T-helper 9 cell (primary cell): Measurements from ENCODE around the gene PRTN3.
"Not testable (repeated sequence)": the region's sequence is repeated elsewhere in the genome, so short reads cannot be mapped to it uniquely, and the experiment has no call there.

ENCODE experiments used
- DNase-seq: peaks from one replicate; pipeline ENCODE4 v3.0.0-alpha.2; 2020

Gene PRTN3

GRCh38 chr19:884420-885211 lies 43.8 kb downstream of the PRTN3 start:
- no peak for DNase-seq

- DNase-seq = no peak
Observed at GRCh38 chr19:885536-886224, 44.9 kb downstream of the PRTN3 start.

- no peak for DNase-seq
Observed at GRCh38 chr19:887072-887471, 46.3 kb downstream of the PRTN3 start.

DNA sequence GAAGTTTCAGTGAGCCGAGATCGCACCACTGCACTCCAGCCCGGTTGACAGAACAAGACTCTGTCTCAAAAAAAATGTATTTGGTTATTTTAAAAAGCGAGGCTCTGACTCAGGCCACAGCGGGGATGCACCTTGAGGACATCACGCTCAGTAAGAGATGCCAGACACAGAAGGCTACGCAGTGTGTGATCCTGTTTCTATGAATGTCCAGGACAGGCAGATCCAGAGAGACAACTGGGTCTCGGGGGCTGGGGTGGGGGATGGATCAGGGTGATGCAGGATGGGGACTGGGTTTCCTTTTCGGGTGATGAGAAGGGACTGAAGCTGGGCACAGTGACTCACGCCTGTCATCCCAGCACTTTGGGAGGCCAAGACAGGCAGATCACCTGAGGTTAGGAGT lies 46.8 kb downstream of the PRTN3 start:
- DNase-seq = no peak

DNA sequence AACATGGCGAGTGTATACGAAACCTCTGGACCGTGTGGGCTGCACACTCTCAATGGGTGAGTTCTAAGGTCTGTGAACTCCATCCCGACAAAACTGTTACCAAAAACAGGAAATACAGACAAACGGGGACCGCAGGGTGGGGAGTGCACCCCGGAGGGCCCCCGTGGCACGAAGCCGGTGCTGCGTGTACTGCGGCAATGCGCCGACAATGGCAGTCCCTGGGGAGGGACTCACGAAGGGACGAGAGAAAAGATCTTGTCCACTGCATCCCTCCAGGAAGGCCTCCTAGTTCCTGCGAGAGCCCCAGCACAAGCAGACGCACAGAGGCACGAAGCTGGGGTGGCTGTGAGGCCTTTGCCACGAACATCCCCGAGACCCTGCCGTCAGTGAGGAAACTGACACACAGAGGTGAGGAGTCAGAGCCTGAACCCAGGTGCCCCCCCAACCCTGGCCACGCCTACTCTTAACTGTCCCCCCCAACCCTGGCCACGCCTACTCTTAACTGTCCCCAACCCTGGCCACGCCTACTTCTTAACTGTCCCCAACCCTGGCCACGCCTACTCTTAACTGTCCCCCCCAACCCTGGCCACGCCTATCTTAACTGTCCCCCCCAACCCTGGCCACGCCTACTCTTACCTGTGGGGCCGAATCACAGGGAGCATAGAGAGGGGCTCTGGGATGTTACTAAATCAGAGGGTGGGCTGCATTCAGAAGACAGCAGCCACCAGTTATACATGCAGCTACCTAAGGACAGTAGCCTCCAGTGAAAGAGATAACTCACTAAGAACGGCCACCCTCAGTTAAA lies 48.0 kb downstream of the PRTN3 start:
- peak; percentile 47 for DNase-seq

DNA sequence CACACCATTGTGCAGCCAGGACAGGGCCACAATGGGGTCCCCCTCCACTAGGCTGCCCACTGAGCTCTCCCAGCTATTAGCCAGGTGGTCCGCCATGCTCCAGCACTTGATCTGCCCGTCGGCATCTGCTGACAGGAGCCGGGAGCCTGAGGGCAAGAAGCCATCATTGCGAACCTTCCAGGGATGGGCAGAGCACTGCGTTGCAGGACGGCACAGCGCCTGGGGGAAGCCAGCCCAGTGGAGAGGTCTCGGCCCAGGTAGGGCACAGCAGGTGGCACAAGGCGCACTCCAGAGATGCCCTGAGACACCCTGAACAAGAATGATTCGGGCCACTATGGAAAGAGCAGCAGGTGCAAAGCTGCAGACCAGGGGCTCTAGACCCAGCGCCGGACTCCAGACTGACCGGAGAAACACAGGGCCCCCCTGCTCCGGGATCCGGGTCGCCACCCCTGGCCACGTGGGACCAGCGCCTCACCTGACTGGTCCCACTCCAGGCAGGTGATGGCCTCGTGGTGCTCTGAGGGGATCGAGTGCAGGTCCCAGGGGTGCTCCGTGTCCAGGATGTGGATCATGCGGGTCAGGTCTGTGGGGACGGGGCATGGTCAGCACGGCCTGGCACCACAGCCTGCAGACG lies 49.0 kb downstream of the PRTN3 start:
- no peak for DNase-seq

- DNase-seq = no peak
Observed at GRCh38 chr19:890831-891230, 50.0 kb downstream of the PRTN3 start.

DNA sequence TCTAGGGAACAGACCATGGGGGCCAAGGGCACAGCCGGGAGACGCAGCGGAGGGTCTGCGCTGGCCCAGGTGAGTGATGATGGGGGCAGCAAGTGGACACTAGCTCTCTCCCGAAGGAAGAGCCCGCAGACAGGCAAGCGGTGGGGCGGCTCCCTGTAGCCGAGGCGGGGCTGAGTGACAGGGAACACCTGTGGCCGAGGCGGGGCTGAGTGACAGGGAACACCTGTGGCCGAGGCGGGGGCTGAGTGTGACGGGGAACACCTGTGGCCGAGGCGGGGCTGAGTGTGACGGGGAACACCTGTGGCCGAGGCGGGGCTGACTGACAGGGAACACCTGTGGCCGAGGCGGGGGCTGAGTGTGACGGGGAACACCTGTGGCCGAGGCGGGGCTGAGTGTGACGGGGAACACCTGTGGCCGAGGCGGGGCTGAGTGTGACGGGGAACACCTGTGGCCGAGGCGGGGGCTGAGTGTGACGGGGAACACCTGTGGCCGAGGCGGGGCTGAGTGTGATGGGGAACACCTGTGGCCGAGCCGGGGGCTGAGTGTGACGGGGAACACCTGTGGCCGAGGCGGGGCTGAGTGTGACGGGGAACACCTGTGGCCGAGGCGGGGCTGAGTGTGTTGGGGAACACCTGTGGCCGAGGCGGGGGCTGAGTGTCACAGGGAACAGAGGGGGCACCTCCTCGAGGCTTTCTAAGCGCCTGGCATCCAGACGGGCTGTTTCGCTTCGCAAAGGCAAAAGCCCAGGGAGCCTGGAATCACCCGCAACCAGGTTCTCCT lies 50.8 kb downstream of the PRTN3 start:
- not testable (repeated sequence) for DNase-seq

DNA sequence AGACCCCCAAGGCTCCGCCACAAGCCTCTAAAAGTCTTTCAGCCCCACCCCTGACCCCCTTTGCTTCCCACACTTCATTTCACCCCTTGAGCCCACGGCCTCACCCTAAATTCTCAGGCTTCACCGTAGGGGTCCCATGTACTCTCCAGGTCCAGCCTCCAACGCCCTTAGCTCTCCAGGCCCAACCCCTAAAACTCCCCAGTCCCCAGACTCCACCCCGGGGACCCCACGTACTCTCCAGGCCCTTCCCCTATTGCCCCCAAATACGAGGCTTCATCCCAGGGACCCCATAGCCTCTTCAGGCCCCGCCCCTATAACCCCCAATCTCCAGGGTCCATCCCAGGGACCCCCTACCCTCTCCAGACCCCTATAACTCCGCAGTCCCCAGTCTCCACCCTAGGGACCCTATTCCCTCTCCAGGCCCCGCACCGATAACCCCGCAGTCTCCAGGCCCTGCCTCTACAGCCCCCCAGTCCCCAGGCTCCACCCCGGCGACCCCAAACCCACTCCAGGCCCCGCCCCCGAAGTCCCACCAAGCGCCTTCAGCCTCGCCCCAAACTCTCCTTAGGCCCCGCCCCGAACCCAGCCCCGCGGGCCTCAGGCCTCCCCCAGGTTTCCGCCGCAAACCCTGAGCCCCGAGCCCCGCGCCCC lies 51.6 kb downstream of the PRTN3 start:
- DNase-seq = no peak

DNA sequence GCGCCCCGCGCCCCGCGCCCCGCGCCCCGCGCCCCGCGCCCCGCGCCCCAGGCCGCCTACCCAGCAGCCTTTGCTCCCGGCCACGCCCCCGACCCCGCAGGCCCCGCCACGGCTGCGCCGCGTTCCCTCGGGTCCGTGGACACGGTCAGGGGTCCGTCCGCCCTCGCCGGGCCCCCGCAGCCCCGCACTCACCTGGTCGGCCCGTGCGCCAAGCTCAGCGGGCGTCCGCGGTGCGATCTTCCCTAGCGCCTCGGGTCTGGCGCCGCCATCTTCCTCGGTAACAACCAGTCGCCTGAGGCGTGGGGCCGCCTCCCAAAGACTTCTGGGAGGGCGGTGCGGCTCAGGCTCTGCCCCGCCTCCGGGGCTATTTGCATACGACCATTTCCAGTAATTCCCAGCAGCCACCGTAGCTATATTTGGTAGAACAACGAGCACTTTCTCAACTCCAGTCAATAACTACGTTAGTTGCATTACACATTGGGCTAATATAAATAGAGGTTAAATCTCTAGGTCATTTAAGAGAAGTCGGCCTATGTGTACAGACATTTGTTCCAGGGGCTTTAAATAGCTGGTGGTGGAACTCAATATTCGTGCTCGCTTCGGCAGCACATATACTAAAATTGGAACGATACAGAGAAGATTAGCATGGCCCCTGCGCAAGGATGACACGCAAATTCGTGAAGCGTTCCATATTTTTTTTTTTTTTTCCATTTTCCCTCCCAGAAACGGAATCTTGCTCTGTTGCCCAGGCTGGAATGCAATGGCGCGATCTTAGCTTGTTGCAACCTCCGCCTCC lies 52.3 kb downstream of the PRTN3 start, which contains the start of the genes MED16 and RNU6-9:
TSS of gene MED16 (minus strand) at position 294 of the 796 bp plus-strand sequence. CDS start 2,056 bp downstream, outside the sequence.
TSS of gene RNU6-9 (plus strand) at position 591 of the 796 bp plus-strand sequence.
- peak; percentile 80 for DNase-seq

- no peak for DNase-seq
Observed at GRCh38 chr19:896434-896833, 55.6 kb downstream of the PRTN3 start.

GRCh38 chr19:896999-897398 lies 56.2 kb downstream of the PRTN3 start:
- DNase-seq = no peak

- no peak for DNase-seq
Observed at GRCh38 chr19:897442-898039, 56.7 kb downstream of the PRTN3 start.
